Kidney (tissue), 14 donors: Measurements from ENCODE around the gene TMEM204. TPM values are rescaled to one million over a fixed set of nuclear protein-coding genes. Genes with fewer than 3 reads are reported as not detected.

Experiments used
- DNase-seq, 5 donors: peaks; one replicate each; pipeline ENCODE4 v3.0.0-alpha.2; 2013 to 2020
- FAIRE-seq: peaks from 2 replicates; lab custom pipeline; 2012; peaks lifted over from hg19 to GRCh38; lab: Jason Lieb, UNC
- H3K27ac ChIP-seq, 2 donors: one replicate each; pipeline ENCODE4 v1.7.0; 2013; ENCODE audit warnings: low read depth in 2 of 2, low read length in 2 of 2, inconsistent platforms in 1 of 2
- H3K27me3 ChIP-seq: one replicate; pipeline ENCODE4 v1.7.1; 2013; ENCODE audit warnings: low read length, inconsistent platforms; ENCODE audit not compliant: control insufficient read depth, insufficient read depth
- H3K36me3 ChIP-seq, 3 donors: one replicate each; pipeline versions ENCODE4 v1.7.0 to v1.7.1; 2013; ENCODE audit warnings: low read length in 3 of 3, control low read depth in 1 of 3, inconsistent platforms in 1 of 3; ENCODE audit not compliant: insufficient read depth in 3 of 3, control insufficient read depth in 2 of 3
- H3K4me1 ChIP-seq, 3 donors: one replicate each; pipeline versions ENCODE4 v1.7.0 to v1.7.1; 2013; ENCODE audit warnings: low read length in 3 of 3, inconsistent platforms in 1 of 3, low read depth in 1 of 3; ENCODE audit not compliant: control insufficient read depth in 2 of 3, insufficient read depth in 2 of 3
- H3K4me3 ChIP-seq, 3 donors: one replicate each; pipeline versions ENCODE4 v1.7.0 to v1.8.1; 2013; ENCODE audit warnings: low read length in 3 of 3, control low read depth in 1 of 3, inconsistent platforms in 1 of 3
- H3K9ac ChIP-seq, 3 donors: one replicate each; pipeline versions ENCODE4 v1.7.0 to v1.7.1; 2013; ENCODE audit warnings: low read length in 3 of 3, control low read depth in 1 of 3, inconsistent platforms in 1 of 3
- H3K9me3 ChIP-seq, 3 donors: one replicate each; pipeline versions ENCODE4 v1.7.0 to v1.7.1; 2013; ENCODE audit warnings: low read length in 3 of 3, control low read depth in 1 of 3, inconsistent platforms in 1 of 3; ENCODE audit not compliant: control insufficient read depth in 2 of 3, insufficient read depth in 1 of 3
- intact Hi-C: fragments of 100-400 bp; cut with DNase I; formaldehyde crosslinking; loops from one replicate; pipeline ENCODE4 v1.11.1; 2022
- polyA plus RNA-seq: library from polyadenylated mRNA; stranded (reverse); fragments of 350-450 nt; fragmentation: Illumina TruSeq; extraction: RNeasy Lipid Tissue Mini Kit (QIAGEN cat#74804); gene quantifications from one replicate; pipeline ENCODE4 v1.2.3, GENCODE V29; 2014; ENCODE audit warnings: low read depth, low replicate concordance; ENCODE audit not compliant: insufficient read depth
- total RNA-seq: library from RNA; stranded (reverse); fragmentation: NEBNext Ultra II Directional; extraction: Animal tissue kit (Norgen Biotek cat#: 25700); gene quantifications from one replicate; pipeline ENCODE4 v1.2.1, GENCODE V29; 2021
- TF ChIP-seq, protein P1 (sequence below): IDR thresholded peaks from 3 replicates; pipeline ENCODE4 v1.5.1; 2012; ENCODE audit warnings: mild to moderate bottlenecking, moderate library complexity, borderline replicate concordance; ENCODE audit not compliant: insufficient read depth; ENCODE audit errors: extremely low read depth
- donor health status: control.
- donor health status: control.
- donor health status: control.
- donor health status: control.
- donor health status: control.
- donor health status: DM: yes; HTN: yes; CAD: no.
- donor health status: Normal renal cell carcinoma (clear cell type).

Gene TMEM204
- total and polyA plus RNA-seq, 2 donors from 2014 or later: 40.9 to 49.5 TPM

DNA sequence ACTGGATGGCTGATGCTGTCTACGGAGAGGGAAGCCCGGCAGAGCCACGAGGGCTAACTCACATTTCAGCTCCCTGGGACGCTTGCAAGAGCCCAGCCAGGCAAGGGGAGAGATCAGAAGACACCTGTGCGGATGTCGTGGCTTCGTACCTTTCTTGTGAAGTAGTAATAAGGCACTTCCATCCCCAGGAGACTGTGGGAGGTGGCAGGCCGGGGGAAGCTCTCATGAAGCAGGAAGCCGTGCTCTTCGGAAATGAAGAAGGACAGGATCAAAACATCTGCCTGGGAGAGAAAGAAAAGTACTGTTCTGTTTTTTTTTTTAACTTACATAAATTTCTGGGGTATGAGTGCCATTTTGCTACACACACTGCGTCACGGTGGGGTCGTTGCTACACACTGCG lies 28.4 kb downstream of the TMEM204 start:
- FAIRE-seq (no peak), DNase-seq (no peak)
- H3K9me3 ChIP-seq: no peaks in the 10 kb centered on the region
- peaks cover 0 to 6% (median 0%) of the 10 kb centered on the region in 3 donors for H3K4me1 ChIP-seq
- intact Hi-C loops: no loop called here
- H3K27ac ChIP-seq: no peak overlapping the region
- no peaks in the 10 kb centered on the region for H3K27me3 ChIP-seq
- no peak overlapping the region for H3K9ac ChIP-seq
- peaks cover 0 to 27% (median 25%) of the 10 kb centered on the region in 3 donors for H3K36me3 ChIP-seq
- H3K4me3 ChIP-seq: no peak overlapping the region
- TF ChIP-seq, protein P1, sequence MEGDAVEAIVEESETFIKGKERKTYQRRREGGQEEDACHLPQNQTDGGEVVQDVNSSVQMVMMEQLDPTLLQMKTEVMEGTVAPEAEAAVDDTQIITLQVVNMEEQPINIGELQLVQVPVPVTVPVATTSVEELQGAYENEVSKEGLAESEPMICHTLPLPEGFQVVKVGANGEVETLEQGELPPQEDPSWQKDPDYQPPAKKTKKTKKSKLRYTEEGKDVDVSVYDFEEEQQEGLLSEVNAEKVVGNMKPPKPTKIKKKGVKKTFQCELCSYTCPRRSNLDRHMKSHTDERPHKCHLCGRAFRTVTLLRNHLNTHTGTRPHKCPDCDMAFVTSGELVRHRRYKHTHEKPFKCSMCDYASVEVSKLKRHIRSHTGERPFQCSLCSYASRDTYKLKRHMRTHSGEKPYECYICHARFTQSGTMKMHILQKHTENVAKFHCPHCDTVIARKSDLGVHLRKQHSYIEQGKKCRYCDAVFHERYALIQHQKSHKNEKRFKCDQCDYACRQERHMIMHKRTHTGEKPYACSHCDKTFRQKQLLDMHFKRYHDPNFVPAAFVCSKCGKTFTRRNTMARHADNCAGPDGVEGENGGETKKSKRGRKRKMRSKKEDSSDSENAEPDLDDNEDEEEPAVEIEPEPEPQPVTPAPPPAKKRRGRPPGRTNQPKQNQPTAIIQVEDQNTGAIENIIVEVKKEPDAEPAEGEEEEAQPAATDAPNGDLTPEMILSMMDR: no peak

DNA sequence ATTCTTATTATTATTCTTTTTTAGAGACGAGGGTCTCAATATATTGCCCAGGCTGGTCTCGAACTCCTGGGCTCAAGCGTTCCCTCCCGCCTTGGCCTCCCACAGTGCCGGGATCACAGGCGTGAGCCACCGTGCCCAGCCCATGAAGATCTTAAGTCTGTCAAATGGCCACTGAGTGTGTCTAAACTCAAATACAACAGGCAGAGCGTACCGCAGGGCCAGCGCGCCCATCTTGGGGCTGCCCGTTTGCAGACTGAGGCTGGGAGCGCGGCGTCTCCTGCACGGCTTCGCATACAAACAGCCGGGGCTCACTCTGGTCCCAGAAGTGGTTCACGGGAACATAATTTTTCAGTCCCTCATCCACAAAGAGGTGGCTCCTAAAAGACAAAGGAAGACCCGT lies 30.3 kb downstream of the TMEM204 start:
- H3K27ac ChIP-seq: no peak overlapping the region
- H3K9me3 ChIP-seq: no peaks in the 10 kb centered on the region
- intact Hi-C loops: no loop called here
- H3K9ac ChIP-seq: no peak overlapping the region
- H3K4me3 ChIP-seq: no peak overlapping the region
- FAIRE-seq (no peak), DNase-seq (no peak)
- TF ChIP-seq, protein P1: no peak
- H3K27me3 ChIP-seq: no peaks in the 10 kb centered on the region
- peaks cover 0 to 5% (median 0%) of the 10 kb centered on the region in 3 donors for H3K4me1 ChIP-seq
- H3K36me3 ChIP-seq: peaks cover 0 to 18% (median 6%) of the 10 kb centered on the region in 3 donors

DNA sequence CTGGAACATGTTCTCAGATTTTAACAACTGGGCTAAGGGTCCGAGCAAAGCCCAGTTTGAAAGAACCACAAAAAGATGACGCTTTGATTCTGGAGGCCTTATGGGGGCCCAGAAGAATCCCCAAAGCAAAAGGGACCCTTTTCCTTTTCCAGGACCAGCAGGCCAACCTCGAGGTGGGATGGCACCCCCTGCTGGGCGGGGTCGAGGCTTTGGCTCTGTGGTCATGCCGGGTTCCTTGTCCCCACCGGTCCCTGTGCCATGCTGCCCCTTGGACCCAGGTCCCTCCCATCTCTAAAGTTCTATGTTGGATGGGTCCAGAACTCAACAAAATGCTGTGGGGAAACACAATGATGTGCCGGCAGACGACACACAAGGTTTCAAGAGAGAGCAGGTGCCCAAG lies 30.9 kb downstream of the TMEM204 start:
- Histone ChIP-seq H3K9ac (no peak overlapping the region), H3K36me3 (peaks cover 0 to 18% (median 3%) of the 10 kb centered on the region in 3 donors), H3K27ac (no peak overlapping the region), H3K4me1 (peaks cover 0 to 5% (median 0%) of the 10 kb centered on the region in 3 donors), H3K4me3 (no peak overlapping the region), H3K9me3 (no peaks in the 10 kb centered on the region), H3K27me3 (no peaks in the 10 kb centered on the region)
- TF ChIP-seq, protein P1: no peak
- FAIRE-seq: no peak
- intact Hi-C loops: no loop called here
- DNase-seq: no peak
